Panc1 (cell line): ENCODE data around the gene CDK13. TPM values are rescaled to one million over a fixed set of nuclear protein-coding genes. Genes with fewer than 3 reads are reported as not detected.
A peak's percentile ranks its signal among the peaks of the same experiment; 100 is the strongest.

Experiments used
- ATAC-seq: fragments of 200-7000 bp; cut with Tn5 transposase; 2 replicates; pipeline ENCODE4 v1.9.1; 2020; ENCODE audit warnings: mild to moderate bottlenecking, moderate library complexity
- BruUV-seq: library from RNA; stranded (reverse); fragments of 400-500 nt; replicated peaks from 2 replicates; lab custom pipeline; 2021; lab: Mats Ljungman, UMichigan
- CTCF ChIA-PET: fragments of 300-600 bp; sonication (Branson Sonifier 250); formaldehyde crosslinking; loops from one replicate; lab custom pipeline; 2022; ENCODE audit warnings: antibody characterized with exemption; lab: Charles Lee
- POLR2A ChIA-PET: fragments of 300-600 bp; sonication (Branson Sonifier 250); formaldehyde crosslinking; loops from one replicate; lab custom pipeline; 2022; ENCODE audit warnings: antibody characterized with exemption; lab: Charles Lee
- DNase-seq: peaks from one replicate; pipeline ENCODE4 v3.0.0-alpha.2; 2010; ENCODE audit warnings: low read depth, low spot score
- H3K27ac ChIP-seq: 2 replicates; pipeline ENCODE4 v1.5.1; 2011; ENCODE audit warnings: mild to moderate bottlenecking, low read length, inconsistent platforms
- H3K27me3 ChIP-seq: fragments of 200-500 bp; sonication (Bioruptor generic); 2 replicates; pipeline ENCODE4 v1.6.0; 2014; ENCODE audit warnings: low read length, inconsistent platforms; ENCODE audit not compliant: control insufficient read depth, insufficient read depth
- H3K36me3 ChIP-seq: fragments of 200-500 bp; sonication (Bioruptor generic); 2 replicates; pipeline ENCODE4 v1.5.1; 2014; ENCODE audit warnings: inconsistent platforms, mild to moderate bottlenecking, low read length, moderate library complexity; ENCODE audit not compliant: control insufficient read depth, insufficient read depth
- H3K4me1 ChIP-seq: 2 replicates; pipeline ENCODE4 v1.5.1; 2011; ENCODE audit warnings: inconsistent platforms, mild to moderate bottlenecking, low read length, moderate library complexity; ENCODE audit not compliant: control insufficient read depth, insufficient read depth
- H3K4me3 ChIP-seq, 2 experiments: 2 replicates each; pipeline ENCODE4 v1.5.1; 2011 to 2012; ENCODE audit warnings: low read depth in 2 of 2, low read length in 2 of 2, mild to moderate bottlenecking in 2 of 2, inconsistent platforms in 1 of 2, moderate library complexity in 1 of 2
- H3K9me3 ChIP-seq: fragments of 200-500 bp; sonication (Bioruptor generic); 2 replicates; pipeline ENCODE4 v1.5.1; 2014; ENCODE audit warnings: low read depth, mild to moderate bottlenecking, inconsistent platforms, low read length, moderate library complexity; ENCODE audit not compliant: control insufficient read depth, insufficient read depth
- CTCF ChIP-seq: fragments of 450-650 bp; IDR thresholded peaks from 2 replicates; pipeline ENCODE4 v1.5.1; 2017; ENCODE audit warnings: mild to moderate bottlenecking
- POLR2AphosphoS5 ChIP-seq: IDR thresholded peaks from 2 replicates; pipeline ENCODE4 v1.6.1; 2012; ENCODE audit warnings: mild to moderate bottlenecking, low read depth, low read length, moderate library complexity
- REST ChIP-seq, 2 experiments: IDR thresholded peaks; 2 replicates each; pipeline ENCODE4 v1.6.1; 2011 to 2012; ENCODE audit warnings: low read depth in 2 of 2, control low read depth in 1 of 2, low read length in 1 of 2, mild to moderate bottlenecking in 1 of 2, moderate library complexity in 1 of 2; ENCODE audit not compliant: insufficient read depth in 1 of 2
- SIN3A ChIP-seq: IDR thresholded peaks from 2 replicates; pipeline ENCODE4 v1.6.1; 2012; ENCODE audit warnings: low read depth, mild to moderate bottlenecking, low read length, moderate library complexity, borderline replicate concordance; ENCODE audit not compliant: insufficient read depth
- TCF7L2 ChIP-seq: IDR thresholded peaks from 2 replicates; pipeline ENCODE4 v1.6.1; 2011; ENCODE audit warnings: mild to moderate bottlenecking, low read depth, low read length, inconsistent platforms
- in situ Hi-C: cut with HindIII; loops from 2 replicates; pipeline ENCODE4 v1.10.0; 2016; ENCODE audit warnings: low sequenced_read_pairs, low pct_unique_long_range_greater_than_20kb
- intact Hi-C: fragments of 100-400 bp; cut with micrococcal nuclease; formaldehyde crosslinking; loops from one replicate; pipeline ENCODE4 v1.10.0; 2022; ENCODE audit not compliant: unreplicated experiment
- total RNA-seq: library from RNA; stranded (reverse); gene quantifications from one replicate; pipeline ENCODE4 v1.2.1, GENCODE V29; 2021; ENCODE audit not compliant: unreplicated experiment

The CDK13 gene
- total RNA-seq, 1 experiment from 2014 or later: 52.0 TPM

DNA sequence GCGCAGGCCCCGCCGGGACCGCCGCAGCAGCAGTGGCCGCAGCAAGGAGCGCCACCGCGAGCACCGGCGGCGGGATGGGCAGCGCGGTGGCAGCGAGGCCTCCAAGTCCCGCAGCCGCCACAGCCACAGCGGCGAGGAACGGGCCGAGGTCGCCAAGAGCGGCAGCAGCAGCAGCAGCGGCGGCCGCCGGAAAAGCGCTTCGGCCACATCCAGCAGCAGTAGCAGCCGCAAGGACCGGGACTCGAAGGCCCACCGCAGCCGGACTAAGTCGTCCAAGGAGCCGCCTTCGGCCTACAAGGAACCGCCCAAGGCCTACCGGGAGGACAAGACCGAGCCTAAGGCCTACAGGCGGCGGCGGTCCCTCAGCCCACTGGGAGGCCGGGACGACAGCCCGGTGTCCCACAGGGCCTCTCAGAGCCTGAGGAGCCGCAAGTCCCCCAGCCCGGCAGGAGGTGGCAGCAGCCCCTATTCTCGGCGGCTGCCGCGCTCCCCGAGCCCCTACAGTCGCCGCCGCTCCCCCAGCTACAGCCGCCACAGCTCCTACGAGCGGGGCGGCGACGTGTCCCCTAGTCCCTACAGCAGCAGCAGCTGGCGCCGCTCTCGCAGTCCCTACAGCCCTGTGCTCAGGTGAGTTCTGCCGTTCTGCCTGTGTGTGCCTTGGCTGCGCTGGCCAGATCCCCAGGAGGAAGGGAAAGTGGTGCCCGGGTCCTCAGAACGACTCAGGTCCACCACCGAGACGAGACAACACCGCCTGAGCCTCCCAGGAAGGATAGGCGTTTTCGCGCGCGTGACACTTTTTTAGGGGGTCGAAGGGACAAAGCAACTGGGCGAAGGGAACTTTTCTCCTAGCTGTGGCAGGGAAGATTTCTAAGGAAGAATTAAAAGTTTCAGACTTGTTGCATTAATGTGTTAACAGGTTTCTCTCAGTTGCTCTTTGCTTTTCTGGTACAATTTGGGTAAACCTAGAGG lies 1.5 kb downstream of the CDK13 start:
- DNase-seq (no peak), ATAC-seq (peak; percentile 33)
- intact Hi-C loops (loop anchor here (5.0 kb wide), 1 partner anchor 101 kb away; no protein-coding TSS in a partner anchor), in situ Hi-C loops (no loop called here)
- Histone ChIP-seq H3K27me3 (no peaks in the 10 kb centered on the region), H3K4me1 (peaks cover 22% of the 10 kb centered on the region), H3K9me3 (no peaks in the 10 kb centered on the region), H3K36me3 (peaks cover 3% of the 10 kb centered on the region), H3K27ac (peak overlapping the region; percentile 87), H3K4me3 (peak overlapping the region; percentile 73 to 97)
- no peak for TF ChIP-seq TCF7L2
- peak; percentile 78 for TF ChIP-seq CTCF
- TF ChIP-seq POLR2AphosphoS5: no peak
- TF ChIP-seq SIN3A: peak; percentile 43; the same call in 1 of the 2 replicates
- no peak for TF ChIP-seq REST (IDR thresholded peaks at IDR 0.05; ENCODE audit: insufficient read depth in 1 of 2, low read depth in 2 of 2, low read length in 1 of 2)
- ChIA-PET CTCF (interaction anchor here (1.2 kb wide), 1 partner anchor 101 kb away, joined by 3 read pairs; no protein-coding TSS in a partner anchor), POLR2A (interaction anchor here (0.6 kb wide), 1 partner anchor 237 kb away, joined by 3 read pairs; no protein-coding TSS in a partner anchor)
- no TSS peak for BruUV-seq

DNA sequence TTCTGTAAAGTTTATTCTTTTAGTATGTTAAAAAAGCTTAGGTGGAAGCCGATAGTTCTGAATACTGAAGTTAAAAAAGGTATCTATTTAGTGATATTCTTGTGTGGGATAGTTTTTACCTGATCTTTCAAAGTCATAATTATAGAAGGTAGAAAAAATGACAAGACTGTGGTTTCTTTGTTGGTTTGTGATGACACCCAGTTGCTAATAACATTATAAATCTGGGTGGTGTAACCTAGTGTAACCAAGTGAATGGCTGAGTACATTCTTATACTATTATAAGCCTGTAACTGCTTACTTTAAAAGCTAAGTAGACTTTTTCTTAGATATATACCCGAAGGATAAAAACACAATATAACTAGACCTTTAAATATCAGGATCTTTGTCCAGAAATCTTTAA lies 2.3 kb downstream of the CDK13 start:
- no TSS peak for BruUV-seq
- Histone ChIP-seq H3K36me3 (peaks cover 3% of the 10 kb centered on the region), H3K27ac (peak overlapping the region; percentile 87), H3K4me3 (peak overlapping the region; percentile 73 to 97), H3K9me3 (no peaks in the 10 kb centered on the region), H3K27me3 (no peaks in the 10 kb centered on the region), H3K4me1 (peaks cover 22% of the 10 kb centered on the region)
- no peak for DNase-seq
- POLR2A ChIA-PET: no interaction called here
- in situ Hi-C loops: no loop called here
- TF ChIP-seq CTCF (no peak), POLR2AphosphoS5 (no peak), REST (IDR thresholded peaks at IDR 0.05; ENCODE audit: insufficient read depth in 1 of 2, low read depth in 2 of 2, low read length in 1 of 2) (no peak), TCF7L2 (no peak), SIN3A (no peak)
- intact Hi-C loops: loop anchor here (5.0 kb wide), 1 partner anchor 100 kb away; no protein-coding TSS in a partner anchor
- CTCF ChIA-PET: interaction anchor here (0.6 to 1.2 kb wide), 2 partner anchors 59 to 100 kb away, joined by 3 read pairs; no protein-coding TSS in a partner anchor
- no peak for ATAC-seq
